CD4-positive, alpha-beta T cell treated with Interleukin-6 for 4 hours (primary cell): Measurements from ENCODE around the gene STAM.
"Not testable (repeated sequence)": the region's sequence is repeated elsewhere in the genome, so short reads cannot be mapped to it uniquely, and the experiment has no call there.

Source experiments
- DNase-seq: peaks from one replicate; pipeline ENCODE4 v3.0.0-alpha.2; 2020; ENCODE audit warnings: mixed read lengths

STAM gene

GRCh38 chr10:17643755-17644484, at the start of gene STAM:
Gene STAM, plus strand, starts transcription at chr10:17644151. Its CDS starts 189 bp downstream, at chr10:17644340.
- peak; percentile 94 for DNase-seq

GRCh38 chr10:17597386-17597785, 46.6 kb upstream of the STAM start:
- DNase-seq: no peak

DNA sequence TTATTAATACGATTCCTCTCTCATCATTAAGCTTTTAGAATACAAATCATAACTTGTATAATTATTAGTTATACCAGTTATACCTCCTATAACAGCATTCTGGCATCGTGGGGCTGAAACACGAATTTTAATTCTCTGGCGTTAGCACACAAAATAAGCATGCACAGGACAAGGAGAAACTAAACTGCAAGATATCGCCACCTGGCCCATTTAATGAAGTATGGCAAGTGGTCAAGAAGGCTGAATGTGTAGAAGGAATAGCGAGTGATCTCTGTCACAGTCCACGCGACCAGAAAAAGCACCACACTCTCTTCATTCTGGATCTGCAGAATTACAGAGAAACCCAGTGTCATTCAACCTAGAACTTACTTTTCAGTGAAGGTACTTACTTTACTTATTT, 44.9 kb upstream of the STAM start:
- no peak for DNase-seq

- DNase-seq: no peak
Observed at GRCh38 chr10:17605936-17606335, 38.0 kb upstream of the STAM start.

DNA sequence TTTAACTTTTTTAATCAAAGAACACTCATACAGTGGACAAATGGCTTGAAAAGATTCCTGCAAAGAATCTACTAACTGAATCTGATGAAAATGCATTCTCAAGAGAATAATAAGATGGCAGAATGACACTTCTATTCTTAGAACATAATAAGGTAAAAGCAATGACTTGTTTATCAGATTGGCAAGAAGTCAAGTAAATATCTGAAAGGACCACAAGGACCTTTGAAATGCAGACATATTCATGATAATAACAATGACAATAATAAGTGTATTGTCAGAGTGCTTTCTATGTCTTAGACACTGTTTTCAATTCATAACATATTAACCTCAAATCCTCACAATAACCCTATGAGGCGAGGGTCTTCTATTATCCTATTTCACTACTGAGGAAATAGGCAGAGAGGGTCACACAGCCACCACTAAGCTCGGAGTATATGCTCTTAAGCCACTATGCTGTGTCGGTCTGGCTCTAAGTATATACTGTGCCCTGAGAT, 37.4 kb upstream of the STAM start:
- no peak for DNase-seq

DNA sequence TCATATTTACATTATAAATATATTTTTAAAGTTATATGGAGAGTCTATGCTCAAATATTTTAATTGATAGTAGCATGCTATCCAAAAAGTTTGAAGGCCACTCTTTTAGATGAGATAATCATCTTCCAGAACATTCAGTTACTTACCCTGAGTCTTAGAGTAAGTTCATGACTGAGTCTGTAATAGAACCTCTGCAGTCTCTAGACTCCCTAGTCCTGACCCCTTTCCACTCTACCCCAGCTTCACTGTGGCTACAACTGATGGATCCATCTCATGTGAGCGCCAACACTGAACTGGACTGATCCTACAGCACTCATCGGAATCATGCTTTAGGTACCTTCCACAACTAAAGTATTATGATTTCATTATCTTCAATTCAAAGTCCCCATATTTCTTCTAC, 36.9 kb upstream of the STAM start:
- DNase-seq: no peak

DNA sequence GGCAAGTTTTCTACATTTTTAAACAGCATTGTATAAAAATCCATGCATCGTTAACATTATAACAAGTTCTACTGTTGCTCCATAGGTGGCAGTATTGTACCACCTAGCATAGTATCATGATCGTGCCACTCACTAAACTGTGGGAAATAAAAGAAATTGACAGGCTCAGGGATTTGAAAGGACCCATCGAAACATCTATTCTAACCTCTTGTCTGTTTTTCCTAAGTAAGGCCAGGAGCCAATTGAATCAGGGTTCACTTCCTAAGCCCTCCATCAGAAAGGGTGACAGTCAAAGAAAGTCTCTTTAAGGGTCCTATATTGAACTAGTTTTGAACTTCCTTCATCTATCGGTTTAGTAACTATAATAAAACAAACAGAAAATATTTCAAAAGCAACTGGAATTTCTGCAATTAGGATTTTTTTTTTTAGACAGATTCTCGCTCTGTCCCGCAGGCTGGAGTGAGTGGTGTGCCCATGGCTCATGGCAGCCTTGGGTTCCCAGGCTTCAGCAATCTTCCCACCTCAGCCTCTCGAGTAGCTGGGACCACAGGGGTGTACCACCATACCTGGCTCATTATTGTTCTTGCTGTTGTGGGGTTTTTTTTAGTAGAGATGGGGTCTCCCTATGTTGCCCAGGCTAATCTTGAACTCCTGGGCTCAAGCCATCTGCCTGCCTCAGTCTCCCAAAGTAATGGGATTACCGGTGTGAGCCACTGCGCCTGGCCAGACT, 36.2 kb upstream of the STAM start:
- DNase-seq: peak; percentile 28

- no peak for DNase-seq
Observed at GRCh38 chr10:17609523-17610079, 34.4 kb upstream of the STAM start.

DNA sequence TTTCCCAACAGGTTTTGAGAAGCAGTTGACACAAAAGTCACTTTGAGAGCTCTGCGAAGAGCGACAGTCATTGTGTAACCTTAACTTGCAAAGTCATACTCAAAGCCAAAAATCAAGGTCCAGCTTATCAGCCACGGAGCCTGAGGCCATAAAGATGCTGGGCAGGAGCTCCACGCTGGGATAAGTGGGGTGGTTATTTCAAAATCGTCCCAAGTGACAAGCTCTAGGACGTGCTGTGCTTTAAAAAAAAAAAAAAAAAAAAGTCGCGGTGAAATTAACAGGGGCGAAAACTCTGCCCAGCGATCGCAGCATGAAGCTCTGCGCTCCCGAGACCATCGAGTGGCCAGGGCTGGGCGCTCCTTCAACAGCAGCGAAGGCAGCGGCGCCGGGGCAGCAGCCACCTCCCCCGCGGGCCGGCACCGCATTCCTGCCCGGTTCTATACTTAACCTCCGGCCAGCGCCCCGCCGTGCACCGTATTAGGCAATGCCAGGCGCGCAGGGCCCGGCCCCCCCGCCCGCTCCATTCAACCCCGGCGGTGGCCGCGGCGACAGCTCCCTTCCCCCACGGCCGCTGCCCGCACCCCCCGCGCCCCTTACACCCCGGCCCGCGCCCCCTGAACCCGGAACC, 27.4 kb upstream of the STAM start:
- DNase-seq: peak; percentile 41

- DNase-seq: peak; percentile 63
Observed at GRCh38 chr10:17617031-17617911, 26.7 kb upstream of the STAM start, which contains the start of gene HACD1. Gene HACD1, minus strand, starts transcription at chr10:17617374. Its CDS starts 35 bp downstream, at chr10:17617339.

DNA sequence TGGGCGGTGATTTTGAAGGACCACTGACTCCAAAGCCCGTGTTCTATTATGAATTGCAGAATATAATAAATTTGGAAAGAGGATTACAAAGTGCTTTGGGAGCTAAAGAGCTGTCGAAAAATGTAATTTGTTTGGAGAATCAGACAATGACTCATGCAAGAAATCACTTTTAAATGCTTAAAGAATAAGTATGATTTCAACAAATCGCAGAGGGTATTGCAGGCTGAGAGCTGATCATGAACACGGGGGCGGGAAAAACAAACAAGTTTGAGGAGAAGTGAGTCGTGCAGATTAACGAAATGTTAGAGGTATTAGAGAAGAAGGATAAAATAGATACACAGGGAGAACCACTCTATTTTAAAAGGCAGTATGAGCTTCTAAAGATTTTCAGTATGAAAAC, 21.9 kb upstream of the STAM start:
- DNase-seq: no peak

GRCh38 chr10:17624996-17625395, 19.0 kb upstream of the STAM start:
- DNase-seq: no peak

GRCh38 chr10:17626656-17627055, 17.3 kb upstream of the STAM start:
- no peak for DNase-seq

GRCh38 chr10:17632590-17632989, 11.4 kb upstream of the STAM start:
- DNase-seq: not testable (repeated sequence)

DNA sequence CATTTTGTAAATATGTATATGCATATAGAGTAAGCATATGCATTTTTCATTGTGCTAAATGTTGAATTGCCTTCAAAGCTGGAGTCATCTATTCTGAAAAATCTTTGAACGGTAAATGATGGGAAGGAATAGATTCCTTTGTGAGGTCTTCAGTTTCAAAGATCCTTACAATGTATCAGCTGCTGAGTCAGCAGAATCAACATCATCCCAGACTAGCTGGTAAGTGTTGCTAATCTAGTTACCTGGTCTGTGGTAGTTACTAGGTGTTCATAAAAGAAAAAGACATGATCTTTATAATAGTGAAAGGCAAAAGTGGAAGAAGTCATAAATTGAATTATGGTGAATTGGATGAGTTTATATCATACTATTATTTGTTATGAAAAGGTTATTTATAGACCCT, 10.6 kb upstream of the STAM start:
- no peak for DNase-seq

DNA sequence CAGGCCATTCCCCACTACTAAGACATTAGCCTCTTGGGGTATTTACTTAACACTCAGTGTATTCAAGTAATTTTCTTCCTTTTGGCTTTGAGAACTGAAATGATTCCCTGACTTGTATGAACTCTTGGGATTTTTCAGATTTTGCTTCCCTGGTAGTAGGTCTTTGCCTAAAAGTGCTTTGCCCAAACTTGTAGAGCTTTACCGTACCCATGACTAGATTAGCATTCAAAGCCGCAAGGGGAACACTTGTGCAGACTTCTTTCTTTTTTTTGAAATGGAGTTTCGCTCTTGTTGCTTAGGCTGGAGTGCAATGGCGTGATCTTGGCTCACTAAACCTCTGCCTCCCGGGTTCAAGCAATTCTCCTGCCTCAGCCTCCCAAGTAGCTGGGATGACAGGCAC, 6.1 kb upstream of the STAM start:
- DNase-seq: no peak

GRCh38 chr10:17640331-17640816, 3.6 kb upstream of the STAM start:
- no peak for DNase-seq

DNA sequence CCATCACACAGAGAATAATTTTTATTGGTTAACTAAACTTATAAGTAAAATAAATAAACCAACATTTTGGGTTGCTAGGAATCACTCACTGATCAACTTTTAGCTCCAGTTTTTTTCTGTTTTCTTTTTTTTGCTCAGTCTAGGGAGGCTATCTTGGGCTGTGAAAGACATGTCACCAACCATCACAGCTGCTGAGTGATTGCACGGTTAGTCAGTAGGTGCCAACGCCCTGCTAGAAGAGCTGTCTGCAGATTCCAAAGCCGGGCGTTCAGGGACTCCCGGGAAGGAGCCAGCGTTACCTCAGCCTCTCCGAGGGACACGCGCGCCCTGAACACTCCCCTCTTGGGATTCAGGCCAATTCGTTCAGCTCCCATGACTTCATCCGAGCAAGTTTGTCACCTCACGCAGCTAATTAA, 604 bp upstream of the STAM start:
- DNase-seq: no peak

GRCh38 chr10:17644485-17644943, 563 bp downstream of the STAM start:
- DNase-seq: no peak

- peak; percentile 12 for DNase-seq
Observed at GRCh38 chr10:17645621-17646345, 1.8 kb downstream of the STAM start.

- DNase-seq: no peak
Observed at GRCh38 chr10:17647326-17647725, 3.4 kb downstream of the STAM start.
